Neuron (in vitro differentiated cells): ENCODE measurements around the gene TAF4B.
"Not testable (repeated sequence)": the region's sequence is repeated elsewhere in the genome, so short reads cannot be mapped to it uniquely, and the experiment has no call there.

ENCODE experiments used
- H2AFZ ChIP-seq: one replicate; pipeline ENCODE4 v1.6.1; 2013; ENCODE audit warnings: low read depth, mild to moderate bottlenecking, inconsistent platforms, low read length, moderate library complexity
- H3K27me3 ChIP-seq: one replicate; pipeline ENCODE4 v1.6.1; 2013; ENCODE audit warnings: low read length; ENCODE audit not compliant: insufficient read depth
- H3K36me3 ChIP-seq: one replicate; pipeline ENCODE4 v1.6.1; 2013; ENCODE audit warnings: low read length; ENCODE audit not compliant: insufficient read depth
- H3K4me1 ChIP-seq: one replicate; pipeline ENCODE4 v1.6.1; 2013; ENCODE audit warnings: low read length; ENCODE audit not compliant: insufficient read depth
- H3K4me3 ChIP-seq: 2 replicates; pipeline ENCODE4 v1.5.1; 2013; ENCODE audit warnings: mild to moderate bottlenecking, low read length, moderate library complexity
- H3K9me3 ChIP-seq: one replicate; pipeline ENCODE4 v1.6.1; 2013; ENCODE audit warnings: low read length

TAF4B gene, protein sequence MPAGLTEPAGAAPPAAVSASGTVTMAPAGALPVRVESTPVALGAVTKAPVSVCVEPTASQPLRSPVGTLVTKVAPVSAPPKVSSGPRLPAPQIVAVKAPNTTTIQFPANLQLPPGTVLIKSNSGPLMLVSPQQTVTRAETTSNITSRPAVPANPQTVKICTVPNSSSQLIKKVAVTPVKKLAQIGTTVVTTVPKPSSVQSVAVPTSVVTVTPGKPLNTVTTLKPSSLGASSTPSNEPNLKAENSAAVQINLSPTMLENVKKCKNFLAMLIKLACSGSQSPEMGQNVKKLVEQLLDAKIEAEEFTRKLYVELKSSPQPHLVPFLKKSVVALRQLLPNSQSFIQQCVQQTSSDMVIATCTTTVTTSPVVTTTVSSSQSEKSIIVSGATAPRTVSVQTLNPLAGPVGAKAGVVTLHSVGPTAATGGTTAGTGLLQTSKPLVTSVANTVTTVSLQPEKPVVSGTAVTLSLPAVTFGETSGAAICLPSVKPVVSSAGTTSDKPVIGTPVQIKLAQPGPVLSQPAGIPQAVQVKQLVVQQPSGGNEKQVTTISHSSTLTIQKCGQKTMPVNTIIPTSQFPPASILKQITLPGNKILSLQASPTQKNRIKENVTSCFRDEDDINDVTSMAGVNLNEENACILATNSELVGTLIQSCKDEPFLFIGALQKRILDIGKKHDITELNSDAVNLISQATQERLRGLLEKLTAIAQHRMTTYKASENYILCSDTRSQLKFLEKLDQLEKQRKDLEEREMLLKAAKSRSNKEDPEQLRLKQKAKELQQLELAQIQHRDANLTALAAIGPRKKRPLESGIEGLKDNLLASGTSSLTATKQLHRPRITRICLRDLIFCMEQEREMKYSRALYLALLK

GRCh38 chr18:26226229-26227050, at the start of gene TAF4B:
TAF4B (plus strand) TSS chr18:26226445; CDS start chr18:26226934, 489 bp downstream.
- peaks cover 6% of the 10 kb centered on the region for H3K27me3 ChIP-seq
- H3K36me3 ChIP-seq: no peaks in the 10 kb centered on the region
- peak within 1 kb of the TSS; percentile 96 for H2AFZ ChIP-seq
- H3K9me3 ChIP-seq: no peaks in the 10 kb centered on the region
- H3K4me3 ChIP-seq: peak within 1 kb of the TSS; percentile 82
- peaks cover 15% of the 10 kb centered on the region for H3K4me1 ChIP-seq

- Histone ChIP-seq H3K4me1 (no peaks in the 10 kb centered on the region), H3K27me3 (no peaks in the 10 kb centered on the region), H2AFZ (no peak overlapping the region), H3K36me3 (no peaks in the 10 kb centered on the region), H3K4me3 (no peak overlapping the region), H3K9me3 (no peaks in the 10 kb centered on the region)
Observed at GRCh38 chr18:26181343-26181826, 44.9 kb upstream of the TAF4B start.

DNA sequence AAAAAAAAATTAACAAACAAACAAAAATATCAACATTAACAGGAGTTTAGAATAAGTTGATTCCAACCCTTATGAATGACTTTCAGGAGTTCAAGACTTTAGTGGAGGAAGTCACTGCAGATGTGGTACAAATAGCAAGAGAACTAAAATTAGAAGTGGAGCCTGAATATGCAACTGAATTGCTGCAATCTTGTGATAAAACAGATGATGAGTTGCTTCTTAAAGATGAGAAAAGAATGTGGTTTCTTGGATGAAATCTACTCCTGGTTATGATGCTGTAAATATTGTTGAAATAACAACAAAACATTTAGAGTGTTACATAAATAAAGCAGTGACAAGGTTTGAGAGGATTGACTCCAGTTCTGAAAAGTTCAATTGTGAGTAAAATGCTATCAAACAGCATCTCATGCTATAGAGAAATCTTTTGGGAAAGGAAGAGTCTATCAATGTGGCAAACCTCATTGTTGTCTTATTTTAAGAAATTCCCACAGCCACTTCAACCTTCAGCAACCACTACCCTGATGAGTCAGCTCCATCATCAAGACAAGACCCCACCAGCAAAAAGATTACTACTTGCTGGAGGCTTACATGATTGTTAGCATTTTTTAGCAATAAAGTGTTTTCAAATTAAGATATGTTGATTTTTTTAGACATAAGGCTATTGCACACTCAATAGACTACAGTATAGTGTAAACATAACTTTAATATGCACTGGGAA, 42.7 kb upstream of the TAF4B start:
- Histone ChIP-seq H3K4me1 (no peaks in the 10 kb centered on the region), H3K36me3 (no peaks in the 10 kb centered on the region), H3K4me3 (no peak overlapping the region), H3K9me3 (no peaks in the 10 kb centered on the region), H2AFZ (no peak overlapping the region), H3K27me3 (no peaks in the 10 kb centered on the region)

GRCh38 chr18:26185267-26185666, 41.0 kb upstream of the TAF4B start:
- no peak overlapping the region for H3K4me3 ChIP-seq
- H3K4me1 ChIP-seq: no peaks in the 10 kb centered on the region
- no peaks in the 10 kb centered on the region for H3K36me3 ChIP-seq
- no peaks in the 10 kb centered on the region for H3K9me3 ChIP-seq
- no peaks in the 10 kb centered on the region for H3K27me3 ChIP-seq
- no peak overlapping the region for H2AFZ ChIP-seq

- H3K4me3 ChIP-seq: no peak overlapping the region
- no peak overlapping the region for H2AFZ ChIP-seq
- no peaks in the 10 kb centered on the region for H3K9me3 ChIP-seq
- no peaks in the 10 kb centered on the region for H3K4me1 ChIP-seq
- no peaks in the 10 kb centered on the region for H3K36me3 ChIP-seq
- no peaks in the 10 kb centered on the region for H3K27me3 ChIP-seq
Observed at GRCh38 chr18:26190506-26190905, 35.7 kb upstream of the TAF4B start.

GRCh38 chr18:26192233-26192632, 34.0 kb upstream of the TAF4B start:
- no peaks in the 10 kb centered on the region for H3K9me3 ChIP-seq
- no peak overlapping the region for H2AFZ ChIP-seq
- no peaks in the 10 kb centered on the region for H3K4me1 ChIP-seq
- H3K27me3 ChIP-seq: no peaks in the 10 kb centered on the region
- no peak overlapping the region for H3K4me3 ChIP-seq
- H3K36me3 ChIP-seq: no peaks in the 10 kb centered on the region

DNA sequence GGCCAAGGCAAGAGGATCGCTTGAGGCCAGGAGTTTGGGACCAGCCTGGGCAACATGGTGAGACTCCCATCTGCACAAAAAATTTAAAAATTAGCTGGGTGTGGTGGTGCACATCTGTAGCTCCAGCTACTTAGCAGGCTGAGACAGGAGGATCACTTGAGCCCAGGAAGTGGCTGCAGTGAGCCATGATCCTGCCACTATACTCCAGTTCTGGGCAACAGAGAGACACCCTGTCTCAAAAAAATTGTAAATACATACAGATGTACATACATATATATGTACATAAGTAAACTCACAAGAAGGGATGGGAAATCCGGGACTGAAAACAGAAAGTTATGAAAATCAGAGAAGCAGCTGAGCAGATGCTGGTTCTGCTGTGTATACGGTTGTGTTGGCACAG, 29.6 kb upstream of the TAF4B start:
- Histone ChIP-seq H3K9me3 (no peaks in the 10 kb centered on the region), H3K27me3 (no peaks in the 10 kb centered on the region), H3K4me1 (no peaks in the 10 kb centered on the region), H3K36me3 (no peaks in the 10 kb centered on the region), H2AFZ (no peak overlapping the region), H3K4me3 (no peak overlapping the region)

GRCh38 chr18:26202001-26202400, 24.2 kb upstream of the TAF4B start:
- not testable (repeated sequence) for H3K9me3 ChIP-seq, H3K4me1 ChIP-seq, H2AFZ ChIP-seq, H3K4me3 ChIP-seq, H3K36me3 ChIP-seq, H3K27me3 ChIP-seq

- H3K4me3 ChIP-seq: no peak overlapping the region
- no peaks in the 10 kb centered on the region for H3K36me3 ChIP-seq
- peaks cover 4% of the 10 kb centered on the region for H3K4me1 ChIP-seq
- H3K27me3 ChIP-seq: no peaks in the 10 kb centered on the region
- no peak overlapping the region for H2AFZ ChIP-seq
- H3K9me3 ChIP-seq: no peaks in the 10 kb centered on the region
Observed at GRCh38 chr18:26205318-26205717, 20.9 kb upstream of the TAF4B start.

- H3K4me1 ChIP-seq: peaks cover 4% of the 10 kb centered on the region
- H2AFZ ChIP-seq: no peak overlapping the region
- H3K36me3 ChIP-seq: no peaks in the 10 kb centered on the region
- H3K9me3 ChIP-seq: no peaks in the 10 kb centered on the region
- H3K27me3 ChIP-seq: no peaks in the 10 kb centered on the region
- H3K4me3 ChIP-seq: no peak overlapping the region
Observed at GRCh38 chr18:26206488-26206887, 19.8 kb upstream of the TAF4B start.

- Histone ChIP-seq H3K27me3 (no peaks in the 10 kb centered on the region), H3K4me1 (peaks cover 4% of the 10 kb centered on the region), H3K36me3 (no peaks in the 10 kb centered on the region), H3K4me3 (no peak overlapping the region), H2AFZ (no peak overlapping the region), H3K9me3 (no peaks in the 10 kb centered on the region)
Observed at GRCh38 chr18:26207937-26208336, 18.3 kb upstream of the TAF4B start.

DNA sequence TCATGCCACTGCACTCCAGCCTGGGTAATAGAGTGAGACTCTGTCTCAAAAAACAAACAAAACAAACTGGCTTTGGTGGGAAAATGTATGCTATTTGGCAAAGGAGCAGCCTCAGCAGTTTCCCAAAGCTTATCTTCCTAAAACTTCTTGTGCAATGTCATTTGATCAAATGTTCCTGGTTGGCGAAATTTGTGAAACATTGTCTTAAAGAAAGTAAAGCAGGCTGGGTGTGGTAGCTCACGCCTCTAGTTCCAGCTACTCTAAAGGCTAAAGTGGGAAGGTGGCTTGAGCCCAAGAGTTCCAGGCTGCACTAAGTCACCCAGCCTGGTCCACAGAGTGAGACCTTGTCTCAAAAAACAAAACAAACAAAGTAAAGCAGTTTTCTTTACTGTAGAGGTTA, 17.3 kb upstream of the TAF4B start:
- H2AFZ ChIP-seq: no peak overlapping the region
- H3K27me3 ChIP-seq: no peaks in the 10 kb centered on the region
- H3K4me3 ChIP-seq: no peak overlapping the region
- H3K36me3 ChIP-seq: no peaks in the 10 kb centered on the region
- no peaks in the 10 kb centered on the region for H3K9me3 ChIP-seq
- peaks cover 4% of the 10 kb centered on the region for H3K4me1 ChIP-seq
